AG10803 (cell line): Measurements from ENCODE around the gene BTN2A1.
A peak's percentile ranks its signal among the peaks of the same experiment; 100 is the strongest.

ENCODE experiments used
- DNase-seq: peaks from one replicate; pipeline ENCODE4 v3.0.0; 2010; ENCODE audit warnings: low read depth
- H3K4me3 ChIP-seq: 2 replicates; pipeline ENCODE4 v1.5.1; 2011; ENCODE audit warnings: mild to moderate bottlenecking, low read length, control low read depth
- CTCF ChIP-seq: conservative IDR thresholded peaks from 2 replicates; pipeline ENCODE4 v1.5.1; 2011; ENCODE audit warnings: mild to moderate bottlenecking, low read length, control low read depth, inconsistent platforms

The BTN2A1 gene

DNA sequence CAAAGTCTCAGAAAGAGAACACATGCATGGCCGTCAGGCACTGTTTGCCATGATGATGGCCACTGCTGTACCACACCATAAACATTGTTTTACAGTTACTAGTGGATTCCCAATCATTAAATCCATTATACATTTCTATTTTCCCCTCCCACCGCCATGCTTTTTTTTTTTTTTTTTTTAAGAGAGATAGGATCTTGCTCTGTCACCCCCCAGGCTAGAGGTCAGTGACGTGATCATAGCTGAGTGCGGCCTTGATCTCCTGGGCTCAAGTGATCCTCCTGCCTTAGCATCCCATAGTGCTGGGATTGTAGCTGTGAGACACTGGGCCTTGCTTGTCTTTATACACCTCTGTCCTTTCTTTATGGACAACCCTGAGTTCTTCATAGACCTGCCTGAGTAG lies 21.7 kb upstream of the BTN2A1 start:
- DNase-seq, result no peak
- no peak for TF ChIP-seq CTCF
- no peak overlapping the region for H3K4me3 ChIP-seq

DNA sequence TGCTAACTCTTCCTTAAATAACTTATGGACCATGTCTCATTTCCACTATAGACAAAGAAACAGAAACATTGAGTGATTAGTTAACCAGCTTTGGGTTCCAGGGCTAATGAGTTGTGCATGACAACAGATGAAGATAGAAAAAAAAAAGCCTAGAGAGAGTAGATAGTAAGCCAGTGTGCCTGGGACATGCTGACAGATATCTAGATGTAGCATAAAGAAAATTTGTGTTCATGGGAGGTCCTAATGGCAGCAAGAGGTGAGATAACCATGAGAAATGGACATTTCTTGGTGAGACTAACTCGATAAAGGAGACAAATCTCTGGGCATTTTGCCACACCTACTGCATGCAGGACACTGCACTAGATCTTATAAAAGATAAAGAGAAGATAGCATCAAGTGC lies 20.2 kb upstream of the BTN2A1 start:
- DNase-seq, result no peak
- H3K4me3 ChIP-seq, result no peak overlapping the region
- no peak for TF ChIP-seq CTCF

DNA sequence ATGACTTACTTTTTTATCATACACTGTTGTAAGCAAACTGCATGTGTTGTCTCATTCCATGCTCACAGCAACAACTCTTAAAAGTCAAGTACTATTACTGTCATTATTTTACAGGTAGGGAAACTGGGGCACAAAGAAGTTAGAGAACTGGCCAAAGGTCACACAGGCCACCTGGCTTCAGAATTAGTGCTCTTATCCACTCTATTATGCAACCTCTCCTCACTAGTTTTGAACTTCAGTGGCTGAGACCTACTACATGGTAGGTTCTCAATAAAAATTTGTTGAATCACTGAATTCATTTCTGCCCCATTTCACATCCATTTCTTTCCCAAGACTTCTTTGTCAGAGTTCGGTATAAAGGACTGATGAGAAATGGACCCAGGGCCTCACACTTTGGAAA lies 19.8 kb upstream of the BTN2A1 start:
- TF ChIP-seq CTCF, result no peak
- H3K4me3 ChIP-seq, result no peak overlapping the region
- no peak for DNase-seq

- DNase-seq, result no peak
- peak overlapping the region; percentile 78 for H3K4me3 ChIP-seq
- no peak for TF ChIP-seq CTCF
These were observed 18.3 kb upstream of the BTN2A1 start for GRCh38 chr6:26439151-26440125.

- peak overlapping the region; percentile 78 for H3K4me3 ChIP-seq
- DNase-seq, result no peak
These were observed 16.8 kb upstream of the BTN2A1 start for GRCh38 chr6:26440977-26441358.

DNA sequence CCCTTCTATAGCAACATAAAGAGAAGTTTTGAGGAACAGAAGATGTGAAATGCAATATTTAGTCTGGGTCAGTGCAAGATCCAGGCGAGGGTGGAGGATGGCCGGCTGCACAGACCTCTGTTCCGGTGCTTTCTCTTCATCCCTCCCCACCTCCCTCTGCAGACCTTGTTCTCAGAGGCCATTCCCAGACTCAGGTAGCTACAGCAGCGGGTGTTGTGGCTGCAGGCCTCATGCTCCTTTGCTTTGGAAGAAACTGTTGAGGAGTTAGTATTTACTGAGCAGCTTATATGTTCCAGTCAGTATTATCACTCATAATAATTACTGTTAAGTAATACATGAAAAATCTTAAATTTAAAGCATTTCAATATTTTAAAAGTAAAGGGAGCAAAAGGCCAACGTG lies 15.8 kb upstream of the BTN2A1 start:
- no peak for TF ChIP-seq CTCF
- no peak overlapping the region for H3K4me3 ChIP-seq
- no peak for DNase-seq

More at GRCh38 chr6:26440977-26441358, 16.8 kb upstream of the BTN2A1 start:
- TF ChIP-seq CTCF, result no peak
